ENCODE data around the gene LRRC75A. TPM values are rescaled to one million over a fixed set of nuclear protein-coding genes. Genes with fewer than 3 reads are reported as not detected.

LRRC75A gene
- total RNA-seq, 4 donors from 2014 or later, result 4.0 to 16.7 (median 7.8) TPM

DNA sequence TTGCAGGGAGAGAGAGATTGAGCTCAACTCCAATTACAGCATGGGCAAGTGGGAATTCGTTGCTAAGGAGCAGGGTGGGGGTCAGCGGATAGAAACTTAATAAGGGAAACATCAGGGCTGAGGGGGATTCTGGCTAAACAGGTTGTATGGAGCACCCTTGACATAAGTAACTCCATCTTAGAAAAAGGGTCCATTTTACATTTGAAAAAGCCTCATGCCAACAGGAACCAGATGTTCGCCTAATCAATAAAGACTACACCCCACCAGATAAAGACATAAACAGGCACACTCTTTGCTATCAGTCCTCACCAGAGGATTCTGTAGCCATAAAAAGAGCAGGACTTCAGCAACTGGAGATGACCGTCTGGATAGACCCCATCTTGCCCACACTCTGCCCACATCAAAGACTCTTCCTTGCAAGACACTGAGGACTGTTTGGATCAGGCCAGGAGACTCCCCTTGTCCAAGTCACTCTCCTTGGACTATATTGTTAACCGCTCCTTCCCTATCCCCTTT lies 1.6 kb upstream of the LRRC75A start:
- H3K27me3 ChIP-seq, result no peaks in the 10 kb centered on the region
- intact Hi-C loops (cut with DNase I), result no loop called here
- WGBS, 2 donors, result 92 to 98% methylated on average over 5 of the region's 5 CpGs
- H3K4me3 ChIP-seq (replicated peaks in 1 of 3), result no peak overlapping the region
- DNase-seq, result no peak
- H3K27ac ChIP-seq, result no peak overlapping the region
- TF ChIP-seq, protein P1, sequence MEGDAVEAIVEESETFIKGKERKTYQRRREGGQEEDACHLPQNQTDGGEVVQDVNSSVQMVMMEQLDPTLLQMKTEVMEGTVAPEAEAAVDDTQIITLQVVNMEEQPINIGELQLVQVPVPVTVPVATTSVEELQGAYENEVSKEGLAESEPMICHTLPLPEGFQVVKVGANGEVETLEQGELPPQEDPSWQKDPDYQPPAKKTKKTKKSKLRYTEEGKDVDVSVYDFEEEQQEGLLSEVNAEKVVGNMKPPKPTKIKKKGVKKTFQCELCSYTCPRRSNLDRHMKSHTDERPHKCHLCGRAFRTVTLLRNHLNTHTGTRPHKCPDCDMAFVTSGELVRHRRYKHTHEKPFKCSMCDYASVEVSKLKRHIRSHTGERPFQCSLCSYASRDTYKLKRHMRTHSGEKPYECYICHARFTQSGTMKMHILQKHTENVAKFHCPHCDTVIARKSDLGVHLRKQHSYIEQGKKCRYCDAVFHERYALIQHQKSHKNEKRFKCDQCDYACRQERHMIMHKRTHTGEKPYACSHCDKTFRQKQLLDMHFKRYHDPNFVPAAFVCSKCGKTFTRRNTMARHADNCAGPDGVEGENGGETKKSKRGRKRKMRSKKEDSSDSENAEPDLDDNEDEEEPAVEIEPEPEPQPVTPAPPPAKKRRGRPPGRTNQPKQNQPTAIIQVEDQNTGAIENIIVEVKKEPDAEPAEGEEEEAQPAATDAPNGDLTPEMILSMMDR (IDR thresholded peaks at IDR 0.05), result no peak
- no peak for TF ChIP-seq POLR2A (IDR thresholded peaks at IDR 0.05)
- peaks cover 6 to 22% of the 10 kb centered on the region in 2 donors for H3K4me1 ChIP-seq
- H3K9me3 ChIP-seq, result no peaks in the 10 kb centered on the region
- H3K36me3 ChIP-seq, result no peaks in the 10 kb centered on the region

DNA sequence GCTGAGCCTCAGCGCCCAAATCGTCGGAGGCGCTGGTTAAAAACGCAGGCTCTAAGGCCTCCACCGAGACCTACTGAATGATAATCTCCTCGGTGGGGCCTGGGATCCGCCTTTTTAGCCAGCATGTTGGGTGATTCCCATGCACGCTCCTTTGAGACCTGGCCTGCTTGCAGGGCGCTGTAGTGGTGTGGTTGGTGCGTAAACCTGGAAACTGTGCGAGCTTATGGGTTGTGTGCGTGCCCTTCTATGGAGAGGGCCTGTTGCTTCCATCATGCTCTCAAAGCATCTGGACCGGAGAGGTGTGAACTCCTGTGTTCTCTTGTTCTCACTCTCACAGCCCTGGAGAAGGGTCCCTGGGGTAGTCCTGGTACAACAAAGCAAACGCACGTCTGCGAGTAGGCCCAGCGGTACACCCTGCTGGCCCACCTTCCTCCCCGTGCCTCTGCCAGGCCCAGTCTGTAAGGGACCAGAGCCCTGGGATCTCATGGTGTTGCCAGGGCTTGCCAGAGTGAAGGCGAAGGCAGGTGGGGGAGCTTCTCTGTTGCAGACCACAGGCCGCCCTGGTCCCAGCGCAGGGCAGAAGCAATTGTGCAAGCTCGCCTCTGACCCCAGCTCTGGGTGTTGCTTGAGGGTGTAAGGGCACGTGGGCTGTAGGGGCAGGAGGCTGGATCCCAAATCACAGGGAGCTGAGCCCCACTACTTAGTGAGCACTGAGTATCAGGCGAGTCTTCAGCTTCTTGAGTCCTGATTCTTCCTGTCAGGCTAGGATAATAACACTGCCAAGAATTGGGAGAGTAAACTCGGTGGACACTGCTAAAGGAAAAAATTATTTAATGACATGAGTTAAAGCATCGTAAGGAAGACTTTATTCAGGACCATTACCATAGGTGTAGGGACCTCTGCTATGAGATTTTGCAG lies 879 bp upstream of the LRRC75A start:
- no peak for DNase-seq
- Histone ChIP-seq H3K27me3 (no peaks in the 10 kb centered on the region), H3K27ac (no peak overlapping the region), H3K4me1 (peaks cover 6 to 29% of the 10 kb centered on the region in 2 donors), H3K36me3 (no peaks in the 10 kb centered on the region), H3K4me3 (replicated peaks in 1 of 3) (peak overlapping the region in 2 of 3 donors; percentile 23 to 44), H3K9me3 (no peaks in the 10 kb centered on the region)
- TF ChIP-seq POLR2A (IDR thresholded peaks at IDR 0.05), result no peak
- TF ChIP-seq, protein P1 (IDR thresholded peaks at IDR 0.05), result no peak
- 82 to 88% methylated on average over 16 of the region's 27 CpGs for WGBS, 2 donors
- intact Hi-C loops (cut with DNase I), result no loop called here

GRCh38 chr17:16491131-16491702 lies 776 bp downstream of the LRRC75A start:
- no peaks in the 10 kb centered on the region for H3K36me3 ChIP-seq
- H3K9me3 ChIP-seq, result no peaks in the 10 kb centered on the region
- H3K4me3 ChIP-seq (replicated peaks in 1 of 3), result peak overlapping the region in 2 of 3 donors; percentile 21 to 44
- 6 to 29% methylated on average over 2 to 7 of the region's 28 CpGs for WGBS, 2 donors
- no peak overlapping the region for H3K27ac ChIP-seq
- peaks cover 18 to 46% of the 10 kb centered on the region in 2 donors for H3K4me1 ChIP-seq
- TF ChIP-seq, protein P1 (IDR thresholded peaks at IDR 0.05), result no peak
- TF ChIP-seq POLR2A (IDR thresholded peaks at IDR 0.05), result no peak
- peak; percentile 20 to 32 for DNase-seq
- intact Hi-C loops (cut with DNase I), result no loop called here
- H3K27me3 ChIP-seq, result no peaks in the 10 kb centered on the region

DNA sequence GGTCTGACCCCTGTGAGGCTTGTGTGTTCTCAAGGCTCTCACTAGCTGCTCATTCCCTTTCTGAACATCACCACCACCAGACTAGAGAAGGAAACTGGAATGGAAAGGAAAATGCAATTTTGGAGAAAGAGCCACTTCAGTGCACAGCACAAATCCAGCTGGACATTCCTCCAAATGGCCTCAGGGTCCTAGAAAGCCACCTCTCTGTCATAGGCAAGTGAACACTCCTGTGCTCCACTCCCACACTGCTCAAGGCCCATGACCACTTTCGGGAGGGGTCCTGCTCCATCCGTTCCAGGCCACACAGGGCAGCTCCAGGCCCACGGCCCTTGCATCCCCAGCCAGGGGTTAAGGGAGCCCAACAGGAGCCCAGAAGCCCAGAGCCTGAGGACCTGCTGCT lies 2.6 kb downstream of the LRRC75A start:
- intact Hi-C loops (cut with DNase I), result no loop called here
- Histone ChIP-seq H3K9me3 (no peaks in the 10 kb centered on the region), H3K27me3 (no peaks in the 10 kb centered on the region), H3K36me3 (no peaks in the 10 kb centered on the region), H3K4me1 (peaks cover 24 to 53% of the 10 kb centered on the region in 2 donors), H3K4me3 (replicated peaks in 1 of 3) (no peak overlapping the region), H3K27ac (peak overlapping the region in 1 of 3 donors; percentile 65)
- WGBS, 2 donors, result 33 to 86% methylated on average over 1 of the region's 3 CpGs
- peak; percentile 35 for DNase-seq
- no peak for TF ChIP-seq POLR2A (IDR thresholded peaks at IDR 0.05)
- TF ChIP-seq, protein P1 (IDR thresholded peaks at IDR 0.05), result no peak

DNA sequence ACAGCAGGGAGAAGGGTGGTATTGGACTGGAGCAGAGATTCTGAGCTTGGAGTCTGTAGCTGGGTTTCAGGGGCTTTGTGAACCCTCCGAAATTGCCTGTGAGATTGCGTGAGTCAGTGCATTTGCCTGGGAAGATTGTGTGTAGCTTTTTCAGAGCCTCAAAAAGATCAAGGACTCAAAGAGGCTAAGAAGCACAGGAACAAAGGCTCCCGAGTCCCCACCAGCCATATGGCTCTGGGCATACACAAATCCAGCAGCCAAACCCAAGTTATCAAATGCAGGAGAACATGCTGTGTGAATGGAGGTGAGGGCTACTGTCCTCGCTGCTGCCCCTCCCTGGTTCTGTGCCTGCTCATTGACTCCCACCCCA lies 3.0 kb downstream of the LRRC75A start:
- Histone ChIP-seq H3K9me3 (no peaks in the 10 kb centered on the region), H3K4me1 (peaks cover 24 to 53% of the 10 kb centered on the region in 2 donors), H3K4me3 (replicated peaks in 1 of 3) (no peak overlapping the region), H3K36me3 (no peaks in the 10 kb centered on the region), H3K27ac (peak overlapping the region in 1 of 3 donors; percentile 65), H3K27me3 (no peaks in the 10 kb centered on the region)
- WGBS, 2 donors, result 77 to 88% methylated on average over 4 of the region's 4 CpGs
- TF ChIP-seq, protein P1 (IDR thresholded peaks at IDR 0.05), result no peak
- no peak for TF ChIP-seq POLR2A (IDR thresholded peaks at IDR 0.05)
- intact Hi-C loops (cut with DNase I), result no loop called here
- DNase-seq, result no peak

All from thyroid gland (tissue), 4 donors.